ENCODE results near the gene CDC14B.
"Not testable (repeated sequence)": the region's sequence is repeated elsewhere in the genome, so short reads cannot be mapped to it uniquely, and the experiment has no call there.

CDC14B gene

GRCh38 chr9:96621618-96622017, 2.0 kb upstream of the CDC14B start:
- DNase-seq: no peak

- DNase-seq: no peak
Measured at GRCh38 chr9:96620832-96621269, 1.2 kb upstream of the CDC14B start.

- no peak for DNase-seq
Measured at GRCh38 chr9:96620181-96620514, 505 bp upstream of the CDC14B start.

DNA sequence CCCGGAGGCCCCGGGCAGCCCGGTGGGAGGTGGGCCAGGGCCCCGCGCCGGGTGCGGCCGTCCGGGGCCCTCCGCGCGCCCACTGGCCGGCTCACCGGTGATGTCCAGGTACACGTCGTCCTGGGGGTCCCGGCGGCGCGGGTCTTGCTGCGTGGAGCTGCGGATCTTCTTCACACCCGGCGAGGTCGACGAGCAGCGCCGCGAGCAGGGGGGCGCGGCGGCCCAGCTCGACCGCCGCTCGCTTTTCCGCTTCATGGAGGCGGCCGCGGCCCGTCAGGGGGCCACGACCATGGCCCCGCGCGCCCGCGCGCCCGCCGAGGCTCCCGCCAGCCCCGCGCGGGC, 548 bp downstream of the CDC14B start:
- DNase-seq: no peak

DNA sequence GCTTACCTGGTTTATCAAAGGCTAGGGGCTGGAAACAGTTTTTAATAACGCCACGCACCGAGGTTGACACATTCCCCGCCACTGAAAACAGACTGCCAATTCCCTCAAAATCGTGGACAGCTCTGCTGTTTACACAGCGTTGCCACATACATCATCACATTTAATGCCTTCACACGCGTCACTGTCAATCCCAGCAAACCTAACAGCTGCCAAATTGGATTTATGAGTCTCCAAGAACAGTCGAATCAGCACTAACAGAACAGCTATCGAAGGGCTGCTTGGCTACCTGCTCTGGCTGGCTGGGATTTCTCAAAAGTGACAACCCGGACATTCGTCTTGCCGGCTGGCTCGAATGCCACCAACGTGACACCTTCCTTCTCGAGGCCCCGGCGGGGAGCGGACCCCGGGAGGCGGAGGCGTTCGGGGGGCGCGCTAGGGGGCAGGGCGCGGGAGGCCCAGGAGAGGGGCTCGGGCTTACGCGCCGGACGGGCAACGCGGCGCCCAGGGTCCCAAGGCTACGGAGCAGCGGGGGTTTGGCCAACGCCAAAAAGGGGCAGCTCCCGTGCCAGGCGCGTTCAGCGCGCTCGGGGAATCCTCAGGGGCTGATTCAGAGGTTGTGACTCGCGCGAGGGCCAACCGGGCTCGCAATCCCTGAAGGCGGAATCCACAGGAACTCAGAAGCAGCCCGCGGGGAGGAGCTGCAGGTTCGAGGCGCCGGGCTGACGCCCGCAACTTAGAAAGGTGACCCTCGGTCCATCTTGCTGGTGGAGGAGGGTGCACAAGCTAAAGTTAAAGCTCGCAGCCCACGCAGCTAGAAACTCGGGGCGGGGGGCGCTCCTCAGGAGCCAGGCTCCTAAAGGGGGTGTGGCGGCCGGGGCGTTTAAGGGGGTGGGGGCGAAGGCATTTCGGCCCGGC, 1.2 kb downstream of the CDC14B start:
- DNase-seq: peak in 1 of 2 donors; percentile 12

GRCh38 chr9:96617439-96618185, 2.0 kb downstream of the CDC14B start:
- no peak for DNase-seq

DNA sequence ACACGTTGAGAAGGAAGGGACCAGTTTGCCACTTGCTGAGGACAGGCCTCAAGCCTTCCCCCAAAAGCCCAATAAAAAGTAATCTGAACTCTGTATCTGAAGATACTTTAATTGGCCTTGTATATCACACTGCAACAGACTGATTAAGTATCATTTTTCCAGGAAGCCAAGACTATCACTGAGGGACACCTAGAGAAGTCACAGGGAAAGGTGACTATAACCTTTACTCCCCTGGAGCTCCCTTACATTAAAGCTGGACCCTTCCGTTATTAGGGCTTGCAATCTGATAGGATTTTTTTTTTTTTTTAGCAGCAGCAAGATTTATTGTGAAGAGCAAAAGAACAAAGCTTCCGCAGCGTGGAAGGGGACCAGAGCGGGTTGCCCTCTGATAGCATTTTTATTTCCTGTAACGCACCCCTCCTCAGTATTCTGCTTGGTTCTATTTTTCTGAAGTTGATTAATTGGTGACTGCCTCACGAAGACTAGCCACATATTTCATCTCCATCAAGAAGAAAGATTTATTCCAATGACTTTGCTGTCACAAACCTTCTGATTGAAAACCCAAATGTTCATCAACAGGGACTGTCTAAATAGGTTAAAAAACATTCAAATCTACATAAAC, 2.7 kb downstream of the CDC14B start:
- no peak for DNase-seq

- no peak for DNase-seq
Measured at GRCh38 chr9:96615411-96615810, 4.2 kb downstream of the CDC14B start.

GRCh38 chr9:96614664-96615063, 5.0 kb downstream of the CDC14B start:
- not testable (repeated sequence) for DNase-seq

DNA sequence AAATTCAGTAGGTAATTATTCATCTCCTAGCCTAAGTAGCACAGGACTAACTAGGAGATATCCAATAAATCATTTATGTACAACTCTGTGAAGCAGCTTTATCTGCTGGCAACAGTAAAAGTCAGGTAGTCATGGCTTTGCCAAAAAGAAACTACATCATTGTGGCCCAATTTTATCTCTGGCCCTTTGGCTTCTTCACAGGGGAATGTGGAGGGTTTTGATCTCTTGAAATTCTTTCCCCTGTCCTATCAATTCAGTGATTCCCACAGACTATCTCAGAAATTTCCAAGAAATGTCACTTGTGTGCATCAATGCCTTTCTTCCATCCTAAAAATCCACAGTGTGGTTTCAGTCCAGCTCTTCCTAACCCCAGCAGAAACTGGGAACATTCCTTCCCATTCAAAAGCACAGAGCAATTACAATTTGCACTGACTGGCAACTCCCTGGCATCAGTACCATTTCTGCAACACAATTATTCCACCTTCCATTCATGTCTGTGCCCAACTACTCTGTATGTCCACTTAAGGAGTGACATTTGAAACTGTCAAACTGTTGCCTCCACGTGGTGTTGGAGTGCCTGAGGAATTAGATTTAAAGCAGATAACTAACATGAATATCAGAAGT, 6.6 kb downstream of the CDC14B start:
- DNase-seq: no peak

- DNase-seq: no peak
Measured at GRCh38 chr9:96612105-96612965, 7.3 kb downstream of the CDC14B start.

DNA sequence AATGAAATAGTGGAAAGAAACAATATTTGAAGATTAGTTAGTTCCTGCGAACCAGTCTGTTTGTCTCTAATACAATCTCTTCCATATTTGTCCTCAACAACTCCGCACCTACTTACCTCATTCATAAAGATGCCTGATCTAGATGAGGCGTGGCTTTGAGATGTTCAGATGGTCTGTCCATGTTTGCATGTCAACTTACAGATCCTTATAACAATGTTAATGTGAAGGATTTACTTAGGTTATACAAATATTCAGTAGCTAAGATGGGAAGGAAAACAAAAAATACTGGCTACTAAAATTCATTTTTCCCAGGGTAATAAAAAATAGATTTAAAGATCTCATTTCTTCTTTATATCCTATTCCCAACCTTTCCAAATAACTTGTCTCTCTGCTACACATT, 8.3 kb downstream of the CDC14B start:
- no peak for DNase-seq

DNA sequence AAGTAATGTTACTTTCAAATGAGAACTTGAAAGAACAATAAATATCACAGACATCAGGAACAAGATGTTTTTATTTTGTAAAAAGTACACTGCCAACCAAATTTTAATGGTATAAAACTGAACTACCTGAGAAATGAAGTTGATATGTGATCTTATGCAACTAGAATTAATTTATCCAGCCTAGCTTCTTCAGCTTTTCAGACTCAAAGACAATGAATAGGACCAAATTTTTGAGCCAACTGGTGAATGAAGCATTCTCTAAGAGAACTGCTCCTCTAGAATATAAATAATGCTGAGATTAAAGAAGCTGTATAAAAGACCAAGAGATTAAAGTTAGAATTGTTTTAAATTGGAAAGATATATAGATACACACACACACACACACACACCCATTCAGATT, 9.9 kb downstream of the CDC14B start:
- no peak for DNase-seq

DNA sequence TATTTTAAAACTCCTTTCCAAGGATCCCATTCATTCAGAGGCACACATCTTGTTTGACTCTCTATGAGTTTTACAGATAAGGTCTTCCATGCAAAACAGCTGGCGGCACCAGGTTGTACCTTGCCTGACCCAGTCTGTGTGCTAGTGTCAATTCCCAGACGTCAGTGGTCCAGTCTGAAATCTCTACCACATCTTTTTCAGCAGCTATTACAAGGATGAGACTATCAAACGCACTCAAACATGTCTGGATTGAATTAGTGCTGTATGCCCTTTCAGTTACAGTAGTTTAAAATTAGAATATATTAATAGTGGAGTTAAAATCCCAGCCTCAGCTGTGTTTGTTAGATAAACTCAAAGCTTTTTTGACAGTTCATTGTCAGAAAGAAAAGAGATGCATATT, 11.7 kb downstream of the CDC14B start:
- no peak for DNase-seq

DNA sequence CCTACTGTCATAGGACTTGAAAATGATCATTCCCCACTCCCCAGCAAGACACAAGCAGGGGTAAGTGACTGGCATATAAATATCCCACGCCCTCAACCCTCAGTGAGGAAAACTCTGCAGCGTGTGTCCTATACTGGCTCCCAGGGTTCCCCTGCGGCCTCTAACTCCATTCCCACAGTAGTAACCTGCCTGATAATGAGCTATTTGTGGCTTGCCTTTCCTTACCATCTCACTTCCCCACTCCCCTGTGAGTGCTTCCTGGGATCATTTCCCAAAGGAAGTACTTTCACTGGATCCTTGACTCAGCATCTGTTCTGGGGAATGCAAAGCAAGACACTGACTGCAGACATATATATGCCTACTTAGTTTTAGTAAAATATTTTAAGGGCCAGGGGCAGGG, 14.3 kb downstream of the CDC14B start:
- no peak for DNase-seq

DNA sequence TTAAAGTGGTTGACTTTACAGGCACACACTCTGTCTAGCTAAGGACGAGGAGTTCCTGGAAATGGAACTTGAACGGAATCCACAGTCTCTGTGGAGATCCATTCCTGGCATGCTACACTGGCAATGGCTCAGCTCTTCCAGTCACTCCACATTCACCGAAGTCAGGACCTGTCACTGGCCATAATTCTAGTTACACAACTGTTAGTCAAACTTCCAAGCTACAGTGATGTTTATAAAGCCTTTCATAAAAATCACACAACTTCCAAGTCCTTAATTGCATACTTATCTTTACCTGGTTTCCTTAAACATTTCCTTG, 15.7 kb downstream of the CDC14B start:
- no peak for DNase-seq

- DNase-seq: no peak
Measured at GRCh38 chr9:96603305-96604003, 16.2 kb downstream of the CDC14B start.

DNA sequence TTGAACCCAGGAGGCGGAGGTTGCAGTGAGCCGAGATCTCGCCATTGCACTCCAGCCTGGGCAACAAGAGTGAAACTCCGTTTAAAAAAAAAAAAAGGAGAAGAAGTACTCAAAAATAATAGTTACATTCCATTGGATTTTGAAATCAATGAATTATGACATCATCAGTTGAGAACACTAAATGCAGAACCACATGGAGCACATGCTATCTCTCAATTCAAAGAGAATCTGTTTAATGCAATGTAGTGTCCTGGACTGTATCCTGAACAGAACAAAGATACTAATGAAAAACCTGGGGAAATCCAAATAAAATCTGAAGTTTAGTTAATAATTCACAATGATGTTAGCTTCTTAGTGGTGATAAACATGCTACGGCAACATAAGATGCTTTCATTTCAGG, 20.3 kb downstream of the CDC14B start:
- DNase-seq: peak; percentile 62 to 64

DNA sequence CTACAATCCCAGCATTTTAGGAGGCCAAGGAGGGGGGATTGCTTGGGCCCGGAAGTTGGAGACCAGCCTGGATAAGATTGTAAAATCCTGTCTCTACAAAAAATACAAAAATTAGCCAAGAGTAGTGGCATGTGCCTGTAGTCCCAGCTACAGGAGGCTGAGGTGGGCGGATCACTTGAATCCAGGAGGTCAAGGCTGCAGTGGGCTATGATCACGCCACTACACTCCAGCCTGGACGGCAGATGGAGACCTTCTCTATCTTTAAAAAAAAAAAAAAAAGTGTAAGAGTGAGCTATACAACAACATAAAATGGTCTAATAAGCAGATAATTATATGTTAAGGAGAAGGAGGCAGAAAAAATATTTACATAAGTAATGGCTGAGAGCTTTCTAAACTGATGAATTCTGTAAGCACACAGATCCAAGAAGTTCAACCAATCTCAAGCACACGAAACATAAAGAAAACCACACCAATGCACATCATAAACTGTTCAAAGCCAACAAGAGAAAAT, 23.0 kb downstream of the CDC14B start:
- DNase-seq: no peak

- DNase-seq: no peak
Measured at GRCh38 chr9:96587338-96588315, 32.0 kb downstream of the CDC14B start.

Measured in inflammatory macrophage treated with lipopolysaccharide for 1 hour (primary cell).